ENCODE results near the gene NTF3. TPM values are rescaled to one million over a fixed set of nuclear protein-coding genes. Genes with fewer than 3 reads are reported as not detected.

Gene NTF3
- total RNA-seq, 2 experiments from 2014 or later: not detected

DNA sequence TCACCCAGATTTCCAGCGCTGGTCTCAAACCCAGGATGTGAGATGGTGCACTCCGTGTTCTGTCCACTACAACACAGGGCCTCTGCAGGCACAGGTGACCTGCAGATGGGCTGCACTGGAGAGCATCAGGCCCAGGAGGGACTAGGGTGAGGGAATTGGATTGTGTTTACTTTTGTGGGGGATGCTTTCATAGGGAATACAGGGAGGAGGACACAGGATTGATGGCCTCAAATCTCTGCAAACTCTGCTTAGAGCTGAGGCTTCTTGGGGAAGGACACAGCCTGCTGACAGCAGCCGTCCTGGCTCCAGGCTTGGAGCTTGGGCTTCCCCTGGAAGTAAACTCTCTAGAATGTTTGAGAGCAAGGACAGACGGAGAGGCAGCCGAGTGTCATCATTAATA, 57.1 kb downstream of the NTF3 start:
- POLR2A ChIA-PET: no interaction called here
- Mint-ChIP-seq H3K36me3 (no peaks in the 10 kb centered on the region), H3K4me1 (ENCODE audit: low read depth) (no peaks in the 10 kb centered on the region), H3K27me3 (peaks cover 2% of the 10 kb centered on the region), H3K27ac (no peak overlapping the region), H3K4me3 (no peak overlapping the region), H3K9me3 (no peaks in the 10 kb centered on the region)
- CTCF ChIA-PET: no interaction called here
- intact Hi-C loops (cut with micrococcal nuclease): no loop called here
- no peak for DNase-seq

DNA sequence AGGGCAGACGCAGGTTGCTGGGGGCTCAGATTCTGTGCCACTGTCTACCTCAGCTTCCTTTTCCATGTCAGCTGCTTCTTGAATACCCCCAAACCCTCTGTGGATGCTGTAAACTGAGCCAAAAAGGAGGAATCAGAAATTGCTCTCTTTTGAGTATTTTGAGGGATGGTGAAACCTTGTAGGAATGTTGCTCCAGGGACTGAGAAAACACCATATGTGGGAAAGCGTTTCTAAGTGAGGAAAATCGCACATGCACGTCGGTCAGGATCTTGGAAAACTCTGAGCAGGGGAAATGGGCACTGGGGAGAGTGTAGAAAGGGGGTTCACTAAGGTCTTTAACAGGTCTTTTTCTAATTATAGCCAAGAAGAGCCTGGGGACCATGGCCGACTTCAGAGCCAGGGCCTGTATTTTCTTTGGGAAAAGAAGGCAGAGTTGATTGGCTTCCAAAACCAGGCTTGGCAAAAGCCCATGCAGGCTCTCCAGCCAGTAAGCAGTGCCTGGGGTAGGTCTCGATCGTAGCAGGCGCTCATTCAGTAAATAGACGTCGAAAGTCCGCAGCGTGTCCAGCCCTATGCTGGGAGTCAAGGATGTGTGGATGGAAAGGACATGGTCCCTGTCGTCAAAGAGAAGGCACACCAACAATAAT, 58.0 kb downstream of the NTF3 start:
- no peak overlapping the region for H3K4me3 Mint-ChIP-seq
- peaks cover 2% of the 10 kb centered on the region for H3K27me3 Mint-ChIP-seq
- ChIA-PET CTCF (no interaction called here), POLR2A (no interaction called here)
- H3K27ac Mint-ChIP-seq: no peak overlapping the region
- DNase-seq: no peak
- no peaks in the 10 kb centered on the region for H3K36me3 Mint-ChIP-seq
- H3K4me1 Mint-ChIP-seq (ENCODE audit: low read depth): no peaks in the 10 kb centered on the region
- intact Hi-C loops (cut with micrococcal nuclease): no loop called here
- no peaks in the 10 kb centered on the region for H3K9me3 Mint-ChIP-seq

DNA sequence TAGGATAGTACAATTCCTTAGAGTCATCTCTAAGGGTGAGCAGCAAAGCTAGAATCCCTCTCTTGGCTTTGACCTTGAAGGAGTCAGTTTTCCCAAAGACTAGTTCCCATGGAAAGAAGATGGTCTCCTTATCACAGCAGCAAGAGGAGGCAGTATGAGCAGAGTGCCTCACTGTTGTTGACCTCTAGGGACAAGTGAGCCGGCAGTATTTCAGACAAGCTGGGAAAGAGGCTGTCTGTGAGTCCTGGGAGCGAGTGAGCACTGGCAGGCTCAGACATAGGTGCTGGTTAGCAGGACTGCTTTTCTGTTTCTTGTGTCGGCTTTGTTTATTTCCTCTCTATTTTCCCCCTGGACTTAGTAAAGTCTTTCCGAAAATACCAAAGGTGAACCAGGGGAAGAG, 60.7 kb downstream of the NTF3 start:
- Mint-ChIP-seq H3K27ac (no peak overlapping the region), H3K4me1 (ENCODE audit: low read depth) (no peaks in the 10 kb centered on the region), H3K9me3 (no peaks in the 10 kb centered on the region), H3K36me3 (no peaks in the 10 kb centered on the region), H3K4me3 (no peak overlapping the region), H3K27me3 (peaks cover 2% of the 10 kb centered on the region)
- POLR2A ChIA-PET: no interaction called here
- intact Hi-C loops (cut with micrococcal nuclease): no loop called here
- CTCF ChIA-PET: no interaction called here
- no peak for DNase-seq

DNA sequence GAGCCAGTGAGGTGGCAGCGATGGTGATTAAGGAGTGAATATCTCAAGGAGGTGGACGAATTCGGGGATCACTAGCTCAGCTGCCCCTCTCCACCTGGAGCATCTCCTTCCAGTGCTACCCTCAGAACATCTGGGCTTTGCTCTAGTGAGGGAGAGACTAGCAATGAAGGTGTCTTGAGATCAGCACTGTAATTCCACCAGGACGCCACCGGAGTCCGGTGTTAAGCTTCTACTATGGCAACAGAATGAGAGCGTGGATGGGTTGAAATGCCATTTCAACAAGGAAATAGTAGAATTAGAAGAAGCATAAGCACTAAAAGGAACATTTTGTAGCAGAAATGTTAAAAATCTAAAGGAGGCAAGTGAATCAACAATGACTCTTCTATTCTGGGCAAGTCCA, 61.1 kb downstream of the NTF3 start:
- H3K4me3 Mint-ChIP-seq: no peak overlapping the region
- intact Hi-C loops (cut with micrococcal nuclease): no loop called here
- ChIA-PET POLR2A (no interaction called here), CTCF (no interaction called here)
- no peak overlapping the region for H3K27ac Mint-ChIP-seq
- no peak for DNase-seq
- H3K27me3 Mint-ChIP-seq: peaks cover 2% of the 10 kb centered on the region
- no peaks in the 10 kb centered on the region for H3K9me3 Mint-ChIP-seq
- no peaks in the 10 kb centered on the region for H3K4me1 Mint-ChIP-seq (ENCODE audit: low read depth)
- H3K36me3 Mint-ChIP-seq: no peaks in the 10 kb centered on the region

DNA sequence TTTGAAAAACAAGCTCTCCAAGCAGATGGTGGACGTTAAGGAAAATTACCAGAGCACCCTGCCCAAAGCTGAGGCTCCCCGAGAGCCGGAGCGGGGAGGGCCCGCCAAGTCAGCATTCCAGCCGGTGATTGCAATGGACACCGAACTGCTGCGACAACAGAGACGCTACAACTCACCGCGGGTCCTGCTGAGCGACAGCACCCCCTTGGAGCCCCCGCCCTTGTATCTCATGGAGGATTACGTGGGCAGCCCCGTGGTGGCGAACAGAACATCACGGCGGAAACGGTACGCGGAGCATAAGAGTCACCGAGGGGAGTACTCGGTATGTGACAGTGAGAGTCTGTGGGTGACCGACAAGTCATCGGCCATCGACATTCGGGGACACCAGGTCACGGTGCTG, 62.4 kb downstream of the NTF3 start:
- Mint-ChIP-seq H3K4me3 (no peak overlapping the region), H3K27me3 (no peaks in the 10 kb centered on the region), H3K27ac (no peak overlapping the region), H3K9me3 (no peaks in the 10 kb centered on the region), H3K36me3 (no peaks in the 10 kb centered on the region), H3K4me1 (ENCODE audit: low read depth) (no peaks in the 10 kb centered on the region)
- ChIA-PET CTCF (no interaction called here), POLR2A (no interaction called here)
- intact Hi-C loops (cut with micrococcal nuclease): no loop called here
- no peak for DNase-seq

DNA sequence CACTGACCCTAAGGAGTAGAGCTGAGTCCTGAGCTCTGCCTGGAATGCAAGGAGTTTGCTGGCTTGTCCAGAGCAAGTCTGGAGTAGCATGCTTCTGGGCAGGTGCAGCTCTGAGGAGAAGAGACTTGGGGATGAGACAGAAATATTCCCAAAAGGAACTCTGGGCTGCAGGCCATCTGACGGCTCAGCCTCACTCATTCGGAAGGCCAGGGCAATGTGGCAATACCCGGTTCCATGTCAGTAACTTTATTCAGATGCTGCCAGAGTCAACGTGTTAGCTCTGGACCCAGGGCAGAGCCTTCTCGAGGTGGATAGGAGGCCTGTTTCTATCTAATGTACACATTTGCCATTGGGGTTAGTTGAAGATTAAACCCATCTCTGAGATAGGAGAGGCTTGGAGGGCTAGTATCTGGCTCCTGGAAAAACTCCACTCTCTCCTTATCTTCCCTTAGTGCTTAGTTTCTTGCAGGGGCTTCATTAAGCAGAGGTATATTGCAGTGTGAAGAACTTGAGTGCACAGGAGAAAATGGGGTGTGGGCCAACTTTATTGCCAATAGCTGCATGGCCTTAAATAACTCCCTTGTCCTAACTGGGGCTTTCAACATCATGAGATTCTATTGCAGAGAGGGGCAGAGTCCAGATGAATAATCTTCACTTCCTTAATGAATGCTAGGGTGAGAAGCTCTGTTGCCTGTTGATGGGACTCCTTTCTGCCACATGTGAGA, 65.6 kb downstream of the NTF3 start:
- CTCF ChIA-PET: no interaction called here
- Mint-ChIP-seq H3K4me1 (ENCODE audit: low read depth) (no peaks in the 10 kb centered on the region), H3K27ac (no peak overlapping the region)

DNA sequence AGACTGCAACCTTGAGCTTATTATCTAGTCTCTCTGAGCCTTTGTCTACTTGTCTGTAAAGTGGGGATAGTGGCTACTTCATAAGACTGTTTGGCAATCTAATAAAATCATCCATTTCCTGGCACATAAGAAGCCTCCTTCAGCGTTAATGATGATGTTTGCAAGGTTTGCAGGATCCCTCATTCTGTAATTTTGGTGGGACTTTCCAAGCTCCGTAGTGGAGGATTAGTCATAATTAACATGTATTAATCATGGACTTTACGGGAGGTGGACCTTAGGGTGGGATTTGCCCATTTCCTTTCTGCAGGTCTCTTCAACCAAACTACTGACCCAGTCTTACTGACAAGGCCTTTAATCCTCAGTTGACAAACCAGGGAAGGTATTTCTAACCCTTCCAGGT, 66.2 kb downstream of the NTF3 start:
- POLR2A ChIA-PET: no interaction called here
- DNase-seq: no peak
- intact Hi-C loops (cut with micrococcal nuclease): no loop called here
- Mint-ChIP-seq H3K9me3 (no peaks in the 10 kb centered on the region), H3K4me3 (no peak overlapping the region), H3K36me3 (no peaks in the 10 kb centered on the region), H3K4me1 (ENCODE audit: low read depth) (no peaks in the 10 kb centered on the region), H3K27me3 (no peaks in the 10 kb centered on the region), H3K27ac (no peak overlapping the region)
- CTCF ChIA-PET: no interaction called here

More for the DNA sequence above, 65.6 kb downstream of the NTF3 start:
- Mint-ChIP-seq H3K36me3 (no peaks in the 10 kb centered on the region), H3K9me3 (no peaks in the 10 kb centered on the region), H3K27me3 (no peaks in the 10 kb centered on the region), H3K4me3 (no peak overlapping the region)
- no peak for DNase-seq
- POLR2A ChIA-PET: no interaction called here
- intact Hi-C loops (cut with micrococcal nuclease): no loop called here

DNA sequence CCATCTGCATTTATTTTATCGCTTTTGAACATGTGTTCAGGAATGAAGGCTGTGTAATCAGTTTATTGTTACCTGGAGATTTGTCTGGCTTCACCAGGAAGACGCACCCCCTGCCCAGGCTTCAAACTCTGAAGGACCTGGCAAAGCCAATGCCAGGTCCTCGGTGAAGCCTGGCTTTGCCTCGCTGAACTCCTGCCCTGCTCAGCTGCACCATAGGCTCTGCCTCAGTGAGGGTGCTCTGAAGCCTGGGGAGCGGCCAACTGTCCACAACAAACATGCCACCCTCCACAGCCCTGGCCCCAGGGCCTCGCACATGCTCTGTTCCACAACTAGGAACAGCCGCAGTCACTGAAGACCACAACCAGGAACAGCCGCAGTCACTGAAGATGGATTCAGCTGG, 66.9 kb downstream of the NTF3 start:
- POLR2A ChIA-PET: no interaction called here
- Mint-ChIP-seq H3K36me3 (no peaks in the 10 kb centered on the region), H3K4me3 (no peak overlapping the region), H3K4me1 (ENCODE audit: low read depth) (no peaks in the 10 kb centered on the region), H3K27me3 (no peaks in the 10 kb centered on the region), H3K9me3 (no peaks in the 10 kb centered on the region), H3K27ac (no peak overlapping the region)
- DNase-seq: no peak
- intact Hi-C loops (cut with micrococcal nuclease): no loop called here
- CTCF ChIA-PET: no interaction called here

DNA sequence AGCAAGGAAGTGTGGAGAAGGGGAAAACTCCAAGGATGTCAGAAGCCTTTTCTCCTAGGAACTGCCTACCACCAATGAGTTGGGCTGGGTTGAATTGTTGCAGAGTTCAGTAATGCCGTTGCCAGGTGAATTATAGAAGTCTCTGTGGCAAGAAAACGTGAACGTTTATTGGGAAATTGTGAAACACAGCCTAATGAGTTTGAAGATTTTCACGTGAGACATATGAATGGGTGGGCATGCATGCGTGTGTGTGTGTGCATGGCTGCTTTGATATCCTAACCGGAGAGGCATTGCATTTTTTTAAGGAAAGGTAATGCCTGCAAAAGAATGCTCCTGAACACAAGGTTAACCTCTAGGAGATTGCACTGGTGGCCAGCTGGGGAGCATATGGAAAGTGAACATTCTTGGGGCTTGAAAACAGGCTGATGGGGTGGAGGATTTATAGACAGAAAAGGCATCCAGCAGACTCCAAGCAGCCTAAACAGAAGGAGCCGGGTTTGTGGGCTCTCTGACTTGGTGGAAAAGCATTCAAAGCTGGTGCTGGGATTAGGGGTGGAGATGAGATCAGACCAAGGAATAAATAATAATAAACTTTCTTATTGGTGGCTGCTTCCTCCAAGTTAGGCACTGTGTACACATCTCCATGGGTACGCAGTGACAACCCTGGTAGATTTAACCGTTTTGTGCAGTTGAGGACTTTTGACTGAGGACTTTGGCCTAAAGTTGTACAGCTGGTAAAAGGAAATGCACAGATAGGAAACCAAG, 67.8 kb downstream of the NTF3 start:
- no peaks in the 10 kb centered on the region for H3K27me3 Mint-ChIP-seq

DNA sequence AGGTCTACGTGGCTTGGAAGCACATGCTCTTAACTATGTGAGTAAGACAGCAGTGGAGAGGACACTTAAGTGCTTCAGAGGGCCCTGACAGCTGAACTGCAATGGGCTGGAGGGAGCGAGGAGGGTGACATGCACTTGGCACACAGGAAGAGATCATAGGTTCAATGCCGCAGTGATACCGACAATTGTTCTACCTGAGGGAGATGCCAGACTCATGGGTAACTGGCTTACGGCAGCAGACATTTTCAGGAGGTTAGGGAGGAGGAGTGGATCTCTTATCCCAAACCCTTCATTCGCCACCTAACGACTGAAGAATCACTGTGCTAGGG, 68.4 kb downstream of the NTF3 start:
- DNase-seq: no peak
- H3K4me1 Mint-ChIP-seq (ENCODE audit: low read depth): no peaks in the 10 kb centered on the region
- H3K9me3 Mint-ChIP-seq: no peaks in the 10 kb centered on the region
- H3K27me3 Mint-ChIP-seq: no peaks in the 10 kb centered on the region
- intact Hi-C loops (cut with micrococcal nuclease): no loop called here
- no peak overlapping the region for H3K4me3 Mint-ChIP-seq
- H3K36me3 Mint-ChIP-seq: no peaks in the 10 kb centered on the region
- ChIA-PET CTCF (no interaction called here), POLR2A (no interaction called here)
- no peak overlapping the region for H3K27ac Mint-ChIP-seq

More for the DNA sequence above, 67.8 kb downstream of the NTF3 start:
- Mint-ChIP-seq H3K9me3 (no peaks in the 10 kb centered on the region), H3K27ac (no peak overlapping the region), H3K4me1 (ENCODE audit: low read depth) (no peaks in the 10 kb centered on the region), H3K36me3 (no peaks in the 10 kb centered on the region), H3K4me3 (no peak overlapping the region)
- POLR2A ChIA-PET: no interaction called here
- CTCF ChIA-PET: no interaction called here
- DNase-seq: no peak
- intact Hi-C loops (cut with micrococcal nuclease): no loop called here

DNA sequence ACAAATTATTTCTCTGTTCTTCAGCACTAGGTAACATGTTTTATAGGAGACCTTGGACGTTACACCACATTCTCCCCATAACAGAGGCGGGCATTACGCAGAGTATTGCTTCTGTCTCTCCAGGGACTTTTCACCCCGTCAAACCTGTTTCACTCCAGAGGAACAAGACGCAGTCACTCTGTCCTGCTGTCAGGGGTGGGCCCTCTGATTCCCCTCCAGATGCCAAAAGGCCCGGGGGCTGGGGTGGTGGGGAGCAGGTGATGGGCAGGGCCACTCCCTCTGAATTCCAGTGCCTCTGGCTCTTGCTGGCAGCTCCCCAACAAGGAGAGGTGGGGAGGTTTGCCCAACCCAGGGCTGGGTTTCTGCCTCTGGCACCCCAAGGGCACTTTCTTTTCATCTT, 71.9 kb downstream of the NTF3 start:
- Mint-ChIP-seq H3K27me3 (no peaks in the 10 kb centered on the region), H3K36me3 (no peaks in the 10 kb centered on the region), H3K27ac (no peak overlapping the region), H3K4me1 (ENCODE audit: low read depth) (no peaks in the 10 kb centered on the region), H3K9me3 (no peaks in the 10 kb centered on the region), H3K4me3 (no peak overlapping the region)
- DNase-seq: no peak
- ChIA-PET CTCF (no interaction called here), POLR2A (no interaction called here)
- intact Hi-C loops (cut with micrococcal nuclease): no loop called here

DNA sequence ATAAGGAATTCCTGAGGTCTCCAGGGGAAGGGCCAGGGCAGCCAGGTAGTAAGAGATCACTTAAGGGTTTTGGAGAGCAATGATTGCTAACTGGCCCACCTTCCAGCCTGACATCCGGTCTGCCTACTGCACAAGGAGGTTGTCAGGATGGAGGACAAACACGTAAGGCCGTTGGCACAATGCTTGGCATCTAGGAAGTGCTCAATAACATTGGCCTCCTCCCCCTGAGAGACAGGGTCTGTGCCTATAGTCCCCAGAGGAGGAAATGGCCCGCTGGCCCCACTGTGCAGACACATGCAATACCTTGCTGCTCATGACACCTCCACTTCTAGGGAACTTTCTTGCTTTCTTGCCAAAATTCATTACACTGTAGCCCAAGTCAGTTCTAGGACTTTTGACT, 73.2 kb downstream of the NTF3 start:
- DNase-seq: no peak
- Mint-ChIP-seq H3K27me3 (no peaks in the 10 kb centered on the region), H3K9me3 (no peaks in the 10 kb centered on the region), H3K36me3 (no peaks in the 10 kb centered on the region), H3K27ac (no peak overlapping the region), H3K4me3 (no peak overlapping the region), H3K4me1 (ENCODE audit: low read depth) (no peaks in the 10 kb centered on the region)
- ChIA-PET CTCF (no interaction called here), POLR2A (no interaction called here)
- intact Hi-C loops (cut with micrococcal nuclease): no loop called here

DNA sequence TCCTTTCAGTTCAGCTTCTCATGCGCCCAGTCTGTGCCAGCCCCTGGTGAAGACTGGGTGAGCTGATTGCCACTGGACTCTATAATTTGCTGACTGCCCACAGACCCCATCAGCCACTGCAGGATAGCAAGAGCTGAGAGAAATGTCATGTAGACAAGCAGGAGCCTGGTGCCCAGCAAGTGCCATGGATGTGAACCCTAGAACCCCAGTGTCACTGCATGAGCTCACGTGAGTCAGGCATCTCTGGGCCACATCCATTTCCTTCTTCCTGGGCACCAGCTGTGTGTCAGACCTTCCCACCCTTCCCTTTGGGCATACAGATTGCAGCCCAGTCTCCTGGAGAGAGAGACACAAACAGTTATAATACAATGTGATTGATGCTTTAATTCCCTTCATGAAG, 73.8 kb downstream of the NTF3 start:
- ChIA-PET CTCF (no interaction called here), POLR2A (no interaction called here)
- no peak for DNase-seq
- no peaks in the 10 kb centered on the region for H3K36me3 Mint-ChIP-seq
- intact Hi-C loops (cut with micrococcal nuclease): no loop called here
- no peaks in the 10 kb centered on the region for H3K27me3 Mint-ChIP-seq
- no peak overlapping the region for H3K27ac Mint-ChIP-seq
- H3K4me1 Mint-ChIP-seq (ENCODE audit: low read depth): no peaks in the 10 kb centered on the region
- no peak overlapping the region for H3K4me3 Mint-ChIP-seq
- no peaks in the 10 kb centered on the region for H3K9me3 Mint-ChIP-seq
